Neural crest cell (in vitro differentiated cells): ENCODE data around the gene CHD6. TPM values are rescaled to one million over a fixed set of nuclear protein-coding genes. Genes with fewer than 3 reads are reported as not detected.

ENCODE experiments used
- DNase-seq: peaks from one replicate; pipeline ENCODE4 v3.0.0; 2021; ENCODE audit warnings: low read depth, mixed read lengths, low spot score
- H3K27ac Mint-ChIP-seq: one replicate; pipeline ENCODE4 v1.8.0; 2021; ENCODE audit warnings: mild to moderate bottlenecking, mixed read lengths; ENCODE audit not compliant: unreplicated experiment
- H3K27me3 Mint-ChIP-seq: 2 replicates; pipeline ENCODE4 v1.8.0; 2021; ENCODE audit warnings: low read depth, mild to moderate bottlenecking, mixed read lengths
- H3K36me3 Mint-ChIP-seq: 2 replicates; pipeline ENCODE4 v1.8.0; 2021; ENCODE audit warnings: low read depth, mild to moderate bottlenecking, mixed read lengths
- H3K4me1 Mint-ChIP-seq: 2 replicates; pipeline ENCODE4 v1.8.0; 2021; ENCODE audit warnings: mixed read lengths
- H3K4me3 Mint-ChIP-seq: one replicate; pipeline ENCODE4 v1.8.0; 2021; ENCODE audit warnings: mild to moderate bottlenecking, mixed read lengths
- H3K9me3 Mint-ChIP-seq: 2 replicates; pipeline ENCODE4 v1.8.0; 2021; ENCODE audit warnings: mixed read lengths
- total RNA-seq: library from RNA; stranded (reverse); gene quantifications from 2 replicates; pipeline ENCODE4 v1.2.1, GENCODE V29; 2021
- TF ChIP-seq, protein P1 (sequence below): fragments of 200-600 bp; sonication (generic); conservative IDR thresholded peaks from 2 replicates; pipeline ENCODE4 v1.5.0; 2021; ENCODE audit warnings: antibody characterized with exemption, mild to moderate bottlenecking

The CHD6 gene
- total RNA-seq, 1 donor from 2014 or later: 51.2 TPM

DNA sequence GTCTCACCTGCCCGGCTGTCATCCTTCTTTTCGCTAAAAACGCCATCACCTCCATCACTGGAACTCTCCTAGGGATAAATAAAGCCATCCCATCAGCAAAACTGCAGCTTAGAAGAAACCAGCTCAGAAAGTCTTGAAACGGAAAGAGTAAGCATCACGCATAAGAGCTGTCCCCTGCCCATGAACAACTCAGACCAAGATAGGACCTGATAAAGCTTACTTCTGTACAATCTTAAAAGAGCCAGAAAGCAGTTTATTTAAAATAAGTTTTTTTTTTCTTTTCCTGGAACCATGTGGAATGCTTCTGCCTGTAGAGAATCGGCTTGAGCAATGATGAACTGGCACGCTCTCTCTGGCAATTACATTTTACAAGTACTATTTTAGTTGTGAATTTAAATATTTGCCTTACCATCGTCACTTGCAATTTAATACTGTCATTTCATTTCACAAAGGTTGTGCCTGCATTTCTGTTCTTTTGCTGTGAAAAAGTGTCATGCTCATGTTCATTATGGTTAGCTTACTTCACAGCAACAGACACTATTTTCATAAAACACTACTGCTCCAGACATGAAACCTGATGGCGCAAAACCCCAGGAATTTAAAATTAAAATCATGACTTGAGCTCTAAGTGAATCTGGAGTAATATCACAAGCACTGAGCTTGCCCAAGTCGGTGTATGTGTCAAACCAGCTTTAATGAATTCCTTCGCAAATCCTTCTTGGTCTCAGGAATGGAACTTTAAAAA lies 191.9 kb downstream of the CHD6 start:
- Mint-ChIP-seq H3K27ac (no peak overlapping the region), H3K36me3 (peaks cover 38% of the 10 kb centered on the region), H3K27me3 (no peaks in the 10 kb centered on the region), H3K4me1 (peaks cover 8% of the 10 kb centered on the region), H3K9me3 (no peaks in the 10 kb centered on the region), H3K4me3 (no peak overlapping the region)
- DNase-seq: no peak
- TF ChIP-seq, protein P1, sequence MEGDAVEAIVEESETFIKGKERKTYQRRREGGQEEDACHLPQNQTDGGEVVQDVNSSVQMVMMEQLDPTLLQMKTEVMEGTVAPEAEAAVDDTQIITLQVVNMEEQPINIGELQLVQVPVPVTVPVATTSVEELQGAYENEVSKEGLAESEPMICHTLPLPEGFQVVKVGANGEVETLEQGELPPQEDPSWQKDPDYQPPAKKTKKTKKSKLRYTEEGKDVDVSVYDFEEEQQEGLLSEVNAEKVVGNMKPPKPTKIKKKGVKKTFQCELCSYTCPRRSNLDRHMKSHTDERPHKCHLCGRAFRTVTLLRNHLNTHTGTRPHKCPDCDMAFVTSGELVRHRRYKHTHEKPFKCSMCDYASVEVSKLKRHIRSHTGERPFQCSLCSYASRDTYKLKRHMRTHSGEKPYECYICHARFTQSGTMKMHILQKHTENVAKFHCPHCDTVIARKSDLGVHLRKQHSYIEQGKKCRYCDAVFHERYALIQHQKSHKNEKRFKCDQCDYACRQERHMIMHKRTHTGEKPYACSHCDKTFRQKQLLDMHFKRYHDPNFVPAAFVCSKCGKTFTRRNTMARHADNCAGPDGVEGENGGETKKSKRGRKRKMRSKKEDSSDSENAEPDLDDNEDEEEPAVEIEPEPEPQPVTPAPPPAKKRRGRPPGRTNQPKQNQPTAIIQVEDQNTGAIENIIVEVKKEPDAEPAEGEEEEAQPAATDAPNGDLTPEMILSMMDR: no peak

DNA sequence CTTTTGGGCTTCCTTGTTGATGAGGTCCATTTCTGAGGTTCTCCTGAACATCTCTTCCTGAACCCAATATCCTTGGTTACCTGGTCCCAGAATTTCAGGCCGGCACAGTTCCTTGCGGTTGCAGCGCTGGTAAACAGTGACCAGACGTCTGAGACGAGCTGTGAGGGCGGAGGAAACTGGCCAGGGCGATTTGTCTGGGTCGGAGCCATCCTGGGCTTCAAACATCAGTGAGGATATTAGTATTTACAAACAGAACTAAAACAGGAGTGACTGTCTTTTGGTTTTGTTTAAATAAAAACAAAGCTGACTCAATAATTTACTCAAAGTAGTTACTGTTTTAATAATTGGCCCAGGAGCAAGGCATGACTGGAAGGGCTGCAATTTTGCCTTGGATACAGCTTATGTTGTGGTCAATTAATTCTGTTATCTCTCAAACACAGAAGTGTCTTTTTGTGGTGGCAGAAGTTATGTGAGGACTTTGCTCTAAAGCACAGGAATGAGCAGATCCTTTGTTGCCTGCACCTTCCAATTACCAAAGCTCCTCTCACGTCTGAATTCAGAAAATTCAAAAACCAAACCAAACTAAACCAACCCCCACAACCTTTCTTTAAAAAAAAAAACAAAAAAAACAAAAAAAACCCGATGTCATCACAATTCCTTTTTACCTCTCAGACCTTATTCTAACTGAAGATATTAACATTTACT lies 192.8 kb downstream of the CHD6 start:
- H3K36me3 Mint-ChIP-seq: peaks cover 42% of the 10 kb centered on the region
- no peaks in the 10 kb centered on the region for H3K9me3 Mint-ChIP-seq
- DNase-seq: no peak
- no peak overlapping the region for H3K27ac Mint-ChIP-seq
- no peaks in the 10 kb centered on the region for H3K27me3 Mint-ChIP-seq
- H3K4me1 Mint-ChIP-seq: peaks cover 8% of the 10 kb centered on the region
- no peak overlapping the region for H3K4me3 Mint-ChIP-seq
- TF ChIP-seq, protein P1: no peak

DNA sequence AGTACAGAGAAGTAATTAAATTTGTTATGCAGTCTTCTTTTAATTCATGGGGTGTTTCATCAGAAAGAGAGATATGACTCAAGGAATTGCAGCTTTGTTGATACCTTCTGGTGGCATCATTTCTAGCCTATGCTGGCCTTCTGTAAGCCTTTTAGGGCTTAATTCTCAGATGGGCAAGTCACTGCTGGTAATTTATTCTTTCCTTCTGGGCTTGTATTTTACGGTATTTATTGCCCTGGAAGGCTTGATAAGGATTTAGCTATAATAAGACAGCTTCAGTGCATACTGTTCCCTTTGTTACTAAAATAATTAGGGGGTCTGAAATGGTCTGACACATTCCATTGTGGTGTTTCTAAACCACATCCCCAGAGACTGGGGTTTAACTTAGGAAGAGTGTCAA lies 193.6 kb downstream of the CHD6 start:
- H3K36me3 Mint-ChIP-seq: peaks cover 42% of the 10 kb centered on the region
- H3K9me3 Mint-ChIP-seq: no peaks in the 10 kb centered on the region
- peaks cover 8% of the 10 kb centered on the region for H3K4me1 Mint-ChIP-seq
- no peak for DNase-seq
- TF ChIP-seq, protein P1: no peak
- no peaks in the 10 kb centered on the region for H3K27me3 Mint-ChIP-seq
- H3K27ac Mint-ChIP-seq: no peak overlapping the region
- H3K4me3 Mint-ChIP-seq: no peak overlapping the region

DNA sequence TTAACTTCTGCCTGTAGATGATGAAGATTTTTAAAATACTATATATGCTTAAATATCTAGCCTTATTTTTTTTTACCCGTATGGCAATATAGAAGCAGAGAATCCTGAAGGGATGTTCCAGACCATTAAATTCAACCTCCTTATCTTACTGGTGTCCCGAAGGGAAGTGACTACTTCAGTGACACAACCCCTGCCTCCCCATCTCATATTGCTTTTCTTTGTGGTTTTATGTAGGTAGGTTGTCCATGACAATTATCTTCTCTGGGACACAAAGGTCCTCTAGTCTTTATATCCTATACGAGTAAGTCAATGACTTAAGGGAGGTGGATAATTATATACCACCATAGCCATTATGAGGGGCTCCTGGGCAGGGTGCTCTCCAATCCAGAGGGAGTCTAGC lies 194.2 kb downstream of the CHD6 start:
- Mint-ChIP-seq H3K27me3 (no peaks in the 10 kb centered on the region), H3K27ac (no peak overlapping the region), H3K9me3 (no peaks in the 10 kb centered on the region), H3K36me3 (peaks cover 42% of the 10 kb centered on the region), H3K4me3 (no peak overlapping the region), H3K4me1 (peaks cover 8% of the 10 kb centered on the region)
- no peak for DNase-seq
- TF ChIP-seq, protein P1: no peak

DNA sequence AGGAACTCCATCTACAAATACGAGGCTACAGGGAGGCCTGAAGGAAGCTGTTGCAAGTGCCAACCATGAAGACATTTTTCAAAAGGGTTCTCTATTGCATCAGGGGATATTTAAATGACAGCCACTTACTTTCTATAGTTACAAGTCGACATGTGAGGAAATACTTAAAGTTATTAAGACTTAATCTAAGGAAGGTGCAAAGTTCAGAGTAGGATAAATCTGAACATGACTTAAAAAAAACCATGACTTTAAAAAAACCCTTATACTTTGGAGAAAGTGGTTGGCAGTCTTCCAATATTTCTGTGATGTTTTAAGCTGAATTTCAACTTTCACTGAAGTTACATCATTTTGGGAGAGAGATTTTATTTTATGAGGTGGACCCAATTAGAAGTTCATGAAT lies 195.2 kb downstream of the CHD6 start:
- H3K27ac Mint-ChIP-seq: no peak overlapping the region
- TF ChIP-seq, protein P1: no peak
- H3K9me3 Mint-ChIP-seq: no peaks in the 10 kb centered on the region
- H3K4me3 Mint-ChIP-seq: no peak overlapping the region
- H3K4me1 Mint-ChIP-seq: peaks cover 8% of the 10 kb centered on the region
- H3K27me3 Mint-ChIP-seq: no peaks in the 10 kb centered on the region
- no peak for DNase-seq
- peaks cover 42% of the 10 kb centered on the region for H3K36me3 Mint-ChIP-seq
